GM12875 (cell line): Measurements from ENCODE around the gene SARS1.
A peak's percentile ranks its signal among the peaks of the same experiment; 100 is the strongest.
"Not testable (repeated sequence)": the region's sequence is repeated elsewhere in the genome, so short reads cannot be mapped to it uniquely, and the experiment has no call there.

Experiments
- H3K4me3 ChIP-seq: one replicate; pipeline ENCODE4 v1.5.1; 2011; ENCODE audit warnings: low read depth, low read length, control low read depth
- TF ChIP-seq, protein P1 (sequence below): IDR thresholded peaks from 2 replicates; pipeline ENCODE4 v1.5.1; 2011; ENCODE audit warnings: low read depth, mild to moderate bottlenecking, control low read depth, inconsistent platforms, low read length, moderate library complexity, borderline replicate concordance; ENCODE audit not compliant: insufficient read depth

SARS1 gene, protein sequence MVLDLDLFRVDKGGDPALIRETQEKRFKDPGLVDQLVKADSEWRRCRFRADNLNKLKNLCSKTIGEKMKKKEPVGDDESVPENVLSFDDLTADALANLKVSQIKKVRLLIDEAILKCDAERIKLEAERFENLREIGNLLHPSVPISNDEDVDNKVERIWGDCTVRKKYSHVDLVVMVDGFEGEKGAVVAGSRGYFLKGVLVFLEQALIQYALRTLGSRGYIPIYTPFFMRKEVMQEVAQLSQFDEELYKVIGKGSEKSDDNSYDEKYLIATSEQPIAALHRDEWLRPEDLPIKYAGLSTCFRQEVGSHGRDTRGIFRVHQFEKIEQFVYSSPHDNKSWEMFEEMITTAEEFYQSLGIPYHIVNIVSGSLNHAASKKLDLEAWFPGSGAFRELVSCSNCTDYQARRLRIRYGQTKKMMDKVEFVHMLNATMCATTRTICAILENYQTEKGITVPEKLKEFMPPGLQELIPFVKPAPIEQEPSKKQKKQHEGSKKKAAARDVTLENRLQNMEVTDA

DNA sequence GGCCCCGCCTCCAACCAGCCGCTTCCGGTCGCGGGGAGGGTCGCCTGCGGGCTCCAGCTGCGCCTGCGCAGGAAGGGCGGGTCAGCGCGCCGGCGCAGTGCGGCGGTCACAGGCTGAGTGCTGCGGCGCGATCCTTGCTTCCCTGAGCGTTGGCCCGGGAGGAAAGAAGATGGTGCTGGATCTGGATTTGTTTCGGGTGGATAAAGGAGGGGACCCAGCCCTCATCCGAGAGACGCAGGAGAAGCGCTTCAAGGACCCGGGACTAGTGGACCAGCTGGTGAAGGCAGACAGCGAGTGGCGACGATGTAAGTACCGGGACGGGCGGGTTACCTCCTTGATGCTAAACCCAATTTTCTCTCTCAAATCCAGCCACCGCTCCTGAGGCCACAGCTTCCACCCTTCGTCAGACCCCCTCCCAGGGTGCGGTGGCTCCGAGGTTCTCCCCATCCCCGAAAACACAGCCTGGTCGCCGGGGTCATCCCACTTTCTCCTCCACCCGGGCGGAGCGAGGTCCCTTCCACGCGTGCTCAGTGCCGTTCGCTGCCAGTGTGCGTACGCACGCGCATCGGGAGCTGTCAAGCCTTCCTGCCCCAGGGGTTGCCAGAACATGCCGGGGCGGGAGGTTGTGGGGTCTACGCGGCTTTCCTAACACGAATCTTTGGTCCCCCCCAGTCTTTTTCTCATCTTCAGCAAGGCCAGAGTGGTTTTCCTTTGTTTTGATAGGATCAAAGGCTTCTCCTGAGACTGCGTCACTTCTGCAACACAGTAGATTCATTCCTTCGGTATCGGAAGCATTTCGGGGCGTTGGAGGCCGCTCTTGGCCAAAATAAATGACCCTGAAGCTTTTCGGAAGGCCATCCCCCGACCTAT, at the start of gene SARS1:
TSS of gene SARS1 (plus strand) at position 95 of the 870 bp plus-strand sequence. CDS start at position 170, 75 bp downstream.
- H3K4me3 ChIP-seq: peak within 1 kb of the TSS; percentile 74
- TF ChIP-seq, protein P1, sequence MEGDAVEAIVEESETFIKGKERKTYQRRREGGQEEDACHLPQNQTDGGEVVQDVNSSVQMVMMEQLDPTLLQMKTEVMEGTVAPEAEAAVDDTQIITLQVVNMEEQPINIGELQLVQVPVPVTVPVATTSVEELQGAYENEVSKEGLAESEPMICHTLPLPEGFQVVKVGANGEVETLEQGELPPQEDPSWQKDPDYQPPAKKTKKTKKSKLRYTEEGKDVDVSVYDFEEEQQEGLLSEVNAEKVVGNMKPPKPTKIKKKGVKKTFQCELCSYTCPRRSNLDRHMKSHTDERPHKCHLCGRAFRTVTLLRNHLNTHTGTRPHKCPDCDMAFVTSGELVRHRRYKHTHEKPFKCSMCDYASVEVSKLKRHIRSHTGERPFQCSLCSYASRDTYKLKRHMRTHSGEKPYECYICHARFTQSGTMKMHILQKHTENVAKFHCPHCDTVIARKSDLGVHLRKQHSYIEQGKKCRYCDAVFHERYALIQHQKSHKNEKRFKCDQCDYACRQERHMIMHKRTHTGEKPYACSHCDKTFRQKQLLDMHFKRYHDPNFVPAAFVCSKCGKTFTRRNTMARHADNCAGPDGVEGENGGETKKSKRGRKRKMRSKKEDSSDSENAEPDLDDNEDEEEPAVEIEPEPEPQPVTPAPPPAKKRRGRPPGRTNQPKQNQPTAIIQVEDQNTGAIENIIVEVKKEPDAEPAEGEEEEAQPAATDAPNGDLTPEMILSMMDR: no peak

DNA sequence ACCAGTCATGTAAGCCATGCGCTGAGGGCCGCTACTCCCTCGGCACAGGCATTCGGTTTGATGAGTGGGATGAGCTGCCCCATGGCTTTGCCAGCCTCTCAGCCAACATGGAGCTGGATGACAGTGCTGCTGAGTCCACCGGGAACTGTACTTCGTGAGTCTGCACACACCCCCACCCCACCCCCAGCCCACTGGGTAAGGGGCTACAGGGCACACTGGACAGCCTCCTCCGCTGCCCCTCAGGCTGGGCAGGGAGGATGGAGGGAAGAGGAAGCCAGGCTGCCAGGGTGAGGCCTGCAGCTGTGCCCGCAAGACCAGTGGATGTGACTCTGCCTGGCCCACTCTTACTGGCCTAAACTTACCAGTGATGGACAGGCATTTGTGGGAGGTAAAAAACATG, 49.2 kb upstream of the SARS1 start:
- TF ChIP-seq, protein P1: no peak
- no peak overlapping the region for H3K4me3 ChIP-seq

DNA sequence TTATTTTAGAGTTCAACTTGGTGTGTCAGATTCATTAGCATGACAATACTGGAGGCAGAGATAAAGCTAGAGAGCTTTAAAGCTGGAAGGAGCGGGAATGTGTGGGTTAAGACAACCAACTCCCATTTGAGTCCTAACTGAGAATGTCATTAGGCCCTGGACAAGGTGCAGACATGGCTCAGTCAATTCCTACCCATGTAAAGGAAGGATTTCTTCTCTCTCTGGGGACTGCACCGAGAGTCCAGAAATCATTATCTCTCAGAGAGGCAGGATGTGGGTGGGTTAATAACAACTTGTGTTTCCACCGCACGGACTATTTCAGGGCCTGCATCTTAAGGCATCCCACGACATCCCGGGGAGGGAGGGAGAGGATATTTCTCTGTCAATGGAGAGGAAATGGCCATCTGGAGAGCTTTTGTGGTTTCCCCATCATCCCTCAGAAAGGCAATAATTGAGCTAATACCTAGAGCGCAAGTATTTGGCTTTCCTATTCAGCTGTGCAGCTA, 46.7 kb upstream of the SARS1 start:
- TF ChIP-seq, protein P1: no peak
- no peak overlapping the region for H3K4me3 ChIP-seq

DNA sequence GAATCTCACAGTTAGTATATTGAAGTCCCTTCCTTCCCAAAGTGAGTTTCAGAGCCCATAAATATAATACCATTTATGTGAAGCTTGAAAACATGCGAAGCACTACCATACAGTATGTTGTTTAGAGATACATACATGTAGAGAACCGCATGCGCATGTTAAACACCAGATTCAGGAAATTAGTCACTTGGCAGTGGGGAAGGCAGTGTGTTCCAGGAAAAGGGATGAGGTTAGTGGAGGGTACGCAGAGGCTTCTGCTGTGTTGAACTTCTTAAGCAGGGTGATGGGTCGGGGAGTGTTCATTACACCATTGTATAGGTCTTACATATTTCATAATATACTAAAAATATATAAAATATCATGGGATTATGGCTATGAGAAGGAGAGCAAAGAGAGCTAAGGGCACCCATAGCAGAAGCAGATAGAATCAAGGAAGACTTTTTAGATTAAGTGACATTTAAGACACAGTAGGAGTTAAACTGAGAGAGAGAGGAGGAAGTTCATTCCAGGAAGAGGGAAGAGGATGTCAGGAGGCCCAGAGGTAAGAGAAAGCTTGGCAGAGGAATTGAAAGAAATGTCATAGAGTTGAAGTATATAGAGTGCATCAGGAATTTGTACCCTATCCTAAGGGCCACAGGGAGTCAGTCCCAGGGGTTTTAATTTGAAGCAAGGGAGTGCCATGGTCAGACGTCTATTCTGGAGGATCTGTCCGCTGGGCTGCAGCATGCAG, 43.5 kb upstream of the SARS1 start:
- TF ChIP-seq, protein P1: no peak
- no peak overlapping the region for H3K4me3 ChIP-seq

DNA sequence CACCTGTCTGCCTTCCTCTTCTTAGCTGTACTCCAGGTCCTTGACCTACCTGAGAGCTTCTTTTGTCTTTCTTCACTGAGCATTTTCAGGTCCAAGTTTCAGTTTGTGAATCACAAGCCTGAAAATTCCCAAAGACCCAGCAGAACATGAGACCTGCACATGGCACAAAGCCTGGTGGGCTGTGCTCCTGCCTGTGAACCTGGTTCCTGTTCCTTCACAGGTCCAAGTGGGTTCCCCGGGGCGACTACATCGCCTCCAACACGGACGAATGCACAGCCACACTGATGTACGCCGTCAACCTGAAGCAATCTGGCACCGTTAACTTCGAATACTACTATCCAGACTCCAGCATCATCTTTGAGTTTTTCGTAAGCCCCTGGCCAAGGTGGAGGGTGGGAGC, 42.1 kb upstream of the SARS1 start:
- H3K4me3 ChIP-seq: no peak overlapping the region

DNA sequence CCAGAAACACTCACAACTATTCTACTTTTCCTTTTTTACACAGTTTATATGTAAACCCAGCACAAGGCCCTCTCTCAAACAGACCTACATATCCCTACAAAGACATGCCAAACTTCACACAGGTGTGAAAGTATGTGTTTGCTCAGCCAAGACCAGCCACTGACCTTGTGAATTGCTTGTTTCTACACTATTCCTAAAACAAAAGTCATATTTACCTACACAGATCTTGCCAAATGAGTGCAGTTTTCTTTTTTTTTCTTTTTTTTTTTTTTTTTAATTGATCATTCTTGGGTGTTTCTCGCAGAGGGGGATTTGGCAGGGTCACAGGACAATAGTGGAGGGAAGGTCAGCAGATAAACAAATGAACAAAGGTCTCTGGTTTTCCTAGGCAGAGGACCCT, 37.4 kb upstream of the SARS1 start:
- H3K4me3 ChIP-seq: not testable (repeated sequence)

More for the DNA sequence above, 42.1 kb upstream of the SARS1 start:
- TF ChIP-seq, protein P1: no peak

DNA sequence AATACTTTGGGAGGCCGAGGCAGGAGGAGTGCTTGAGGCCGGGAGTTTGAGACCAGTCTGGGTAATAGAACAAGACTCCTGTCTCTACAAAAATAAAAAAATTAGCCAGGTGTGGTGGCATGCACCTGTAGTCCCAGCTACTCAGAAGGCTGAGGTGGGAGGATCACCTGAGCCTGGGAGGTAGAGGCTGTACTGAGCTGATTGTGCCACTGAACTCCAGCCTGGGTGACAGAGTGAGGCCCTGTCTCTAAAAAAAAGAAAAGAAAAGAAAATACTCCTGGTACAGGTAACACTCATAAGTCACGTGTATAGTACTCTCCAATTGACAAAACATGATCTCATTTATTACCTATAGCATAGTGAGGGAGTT, 33.0 kb upstream of the SARS1 start:
- not testable (repeated sequence) for H3K4me3 ChIP-seq
